Stomach (tissue), 9 donors: ENCODE results near the gene PSENEN. TPM values are rescaled to one million over a fixed set of nuclear protein-coding genes. Genes with fewer than 3 reads are reported as not detected.

Experiments
- DNase-seq, 2 donors: peaks; one replicate each; pipeline versions ENCODE4 v3.0.0 to v3.0.0-alpha.2; 2013 to 2019
- H3K27ac ChIP-seq, 5 donors: fragments of 200-600 bp in 4 of 5; sonication (generic) in 4 of 5; one replicate each; pipeline ENCODE4 v1.5.1; 2013 to 2019; ENCODE audit warnings: mild to moderate bottlenecking in 1 of 5, moderate library complexity in 1 of 5
- H3K27me3 ChIP-seq, 3 donors: fragments of 200-600 bp; sonication (generic); one replicate each; pipeline ENCODE4 v1.5.1; 2017 to 2019; ENCODE audit warnings: mixed run types in 1 of 3
- H3K36me3 ChIP-seq, 4 donors: fragments of 200-600 bp; sonication (generic); 1 replicate in 3 of 4; 2 replicates in 1 of 4; pipeline ENCODE4 v1.5.1; 2016 to 2019
- H3K4me1 ChIP-seq, 4 donors: fragments of 200-600 bp; sonication (generic); one replicate each; pipeline ENCODE4 v1.5.1; 2016 to 2019
- H3K4me3 ChIP-seq, 4 donors: fragments of 200-600 bp; sonication (generic) in 3 of 4; one replicate each; pipeline ENCODE4 v1.5.1; 2016 to 2019; ENCODE audit warnings: mild to moderate bottlenecking in 1 of 4
- H3K9me3 ChIP-seq, 4 donors: fragments of 200-600 bp; sonication (generic); one replicate each; pipeline ENCODE4 v1.5.1; 2016 to 2019
- EP300 ChIP-seq: sonication (generic); formaldehyde crosslinking; IDR thresholded peaks from one replicate; pipeline ENCODE4 v1.6.1; 2017; ENCODE audit warnings: antibody characterized with exemption
- POLR2A ChIP-seq, 4 donors: fragments of 450-650 bp; IDR thresholded peaks; one replicate each; pipeline ENCODE4 v1.6.1; 2016; ENCODE audit warnings: antibody characterized with exemption in 4 of 4, control low read depth in 2 of 4, mild to moderate bottlenecking in 1 of 4, moderate library complexity in 1 of 4
- POLR2AphosphoS5 ChIP-seq, 3 donors: sonication (generic); formaldehyde crosslinking; IDR thresholded peaks; one replicate each; pipeline ENCODE4 v1.6.1; 2016; ENCODE audit warnings: antibody characterized with exemption in 3 of 3
- WGBS, 5 donors: extraction: QIAGEN DNeasy Blood & Tissue Kit in 3 of 5; methylation state at CpG; one replicate each; pipeline versions ENCODE4 v1.1.5 to v1.1.7; 2013 to 2018; 5-methylcytosine and 5-hydroxymethylcytosine counted together
- intact Hi-C: fragments of 100-400 bp; cut with DNase I; formaldehyde crosslinking; loops from one replicate; pipeline ENCODE4 v1.15.1; 2023; ENCODE audit warnings: low total_unique reads
- polyA plus RNA-seq, 3 donors: library from polyadenylated mRNA; stranded (reverse); fragments of 200-250 nt; gene quantifications; one replicate each; pipeline ENCODE4 v1.2.3, GENCODE V29; 2013
- total RNA-seq, 5 donors: library from RNA; depleted of rRNA; stranded (reverse); fragments of >200 nt; gene quantifications; one replicate each; pipeline versions ENCODE4 v1.1.0 to v1.2.3, GENCODE V29; 2014 to 2016
- TF ChIP-seq, protein P1 (sequence below), 7 experiments: fragments of 450-650 bp in 4 of 7; fragments of 200-600 bp in 3 of 7; sonication (generic) in 3 of 7; IDR thresholded peaks; one replicate each; pipeline ENCODE4 v1.5.1; 2016 to 2019; ENCODE audit warnings: antibody characterized with exemption in 7 of 7, control low read depth in 2 of 7, mild to moderate bottlenecking in 1 of 7
- donor health status: healthy with polysubstance abuse.
- donor health status: Bipolar disorder and iron deficiency.
- donor health status: healthy.

The PSENEN gene
- total and polyA plus RNA-seq, 8 donors = 9.3 to 101 (median 50.4) TPM; not detected in 1

DNA sequence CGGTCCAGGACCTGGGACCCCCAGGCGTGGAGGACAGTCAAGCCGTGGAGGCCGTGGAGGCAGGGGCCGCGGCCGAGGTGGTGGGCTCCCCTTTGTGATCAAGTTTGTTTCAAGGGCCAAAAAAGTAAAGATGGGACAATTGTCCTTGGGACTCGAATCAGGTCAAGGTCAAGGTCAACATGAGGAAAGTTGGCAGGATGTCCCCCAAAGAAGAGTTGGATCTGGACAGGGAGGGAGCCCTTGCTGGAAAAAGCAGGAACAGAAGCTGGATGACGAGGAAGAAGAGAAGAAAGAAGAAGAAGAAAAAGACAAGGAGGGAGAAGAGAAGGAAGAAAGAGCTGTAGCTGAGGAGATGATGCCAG is 25.3 kb upstream of the PSENEN start:
- Histone ChIP-seq H3K4me3 (no peak overlapping the region), H3K9me3 (no peaks in the 10 kb centered on the region), H3K36me3 (peaks cover 46 to 58% (median 56%) of the 10 kb centered on the region in 4 donors), H3K4me1 (peaks cover 25 to 53% (median 45%) of the 10 kb centered on the region in 4 donors), H3K27me3 (no peaks in the 10 kb centered on the region), H3K27ac (no peak overlapping the region)
- WGBS, 5 donors = 88 to 94% (median 92%) methylated on average over 9 of the region's 9 CpGs
- TF ChIP-seq POLR2A (IDR thresholded peaks at IDR 0.05) (no peak), EP300 (no peak), POLR2AphosphoS5 (IDR thresholded peaks at IDR 0.05) (no peak)
- TF ChIP-seq, protein P1, sequence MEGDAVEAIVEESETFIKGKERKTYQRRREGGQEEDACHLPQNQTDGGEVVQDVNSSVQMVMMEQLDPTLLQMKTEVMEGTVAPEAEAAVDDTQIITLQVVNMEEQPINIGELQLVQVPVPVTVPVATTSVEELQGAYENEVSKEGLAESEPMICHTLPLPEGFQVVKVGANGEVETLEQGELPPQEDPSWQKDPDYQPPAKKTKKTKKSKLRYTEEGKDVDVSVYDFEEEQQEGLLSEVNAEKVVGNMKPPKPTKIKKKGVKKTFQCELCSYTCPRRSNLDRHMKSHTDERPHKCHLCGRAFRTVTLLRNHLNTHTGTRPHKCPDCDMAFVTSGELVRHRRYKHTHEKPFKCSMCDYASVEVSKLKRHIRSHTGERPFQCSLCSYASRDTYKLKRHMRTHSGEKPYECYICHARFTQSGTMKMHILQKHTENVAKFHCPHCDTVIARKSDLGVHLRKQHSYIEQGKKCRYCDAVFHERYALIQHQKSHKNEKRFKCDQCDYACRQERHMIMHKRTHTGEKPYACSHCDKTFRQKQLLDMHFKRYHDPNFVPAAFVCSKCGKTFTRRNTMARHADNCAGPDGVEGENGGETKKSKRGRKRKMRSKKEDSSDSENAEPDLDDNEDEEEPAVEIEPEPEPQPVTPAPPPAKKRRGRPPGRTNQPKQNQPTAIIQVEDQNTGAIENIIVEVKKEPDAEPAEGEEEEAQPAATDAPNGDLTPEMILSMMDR (IDR thresholded peaks at IDR 0.05) = no peak
- DNase-seq = no peak
- intact Hi-C loops = no loop called here

DNA sequence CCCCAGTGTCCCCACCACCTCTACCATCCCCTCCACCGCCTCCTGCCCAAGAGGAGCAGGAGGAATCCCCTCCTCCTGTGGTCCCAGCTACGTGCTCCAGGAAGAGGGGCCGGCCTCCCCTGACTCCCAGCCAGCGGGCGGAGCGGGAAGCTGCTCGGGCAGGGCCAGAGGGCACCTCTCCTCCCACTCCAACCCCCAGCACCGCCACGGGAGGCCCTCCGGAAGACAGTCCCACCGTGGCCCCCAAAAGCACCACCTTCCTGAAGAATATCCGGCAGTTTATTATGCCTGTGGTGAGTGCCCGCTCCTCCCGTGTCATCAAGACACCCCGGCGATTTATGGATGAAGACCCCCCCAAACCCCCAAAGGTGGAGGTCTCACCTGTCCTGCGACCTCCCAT is 24.8 kb upstream of the PSENEN start:
- DNase-seq = peak in 1 of 2 donors; percentile 7
- no peak for TF ChIP-seq POLR2A (IDR thresholded peaks at IDR 0.05)
- TF ChIP-seq, protein P1 (IDR thresholded peaks at IDR 0.05) = no peak
- TF ChIP-seq EP300 = no peak
- TF ChIP-seq POLR2AphosphoS5 (IDR thresholded peaks at IDR 0.05) = no peak
- no peaks in the 10 kb centered on the region for H3K9me3 ChIP-seq
- no peak overlapping the region for H3K27ac ChIP-seq
- H3K4me3 ChIP-seq = no peak overlapping the region
- WGBS, 5 donors = 87 to 95% (median 88%) methylated on average over 6 to 17 of the region's 17 CpGs
- intact Hi-C loops = no loop called here
- no peaks in the 10 kb centered on the region for H3K27me3 ChIP-seq
- peaks cover 22 to 48% (median 40%) of the 10 kb centered on the region in 4 donors for H3K4me1 ChIP-seq
- H3K36me3 ChIP-seq = peaks cover 51 to 63% (median 61%) of the 10 kb centered on the region in 4 donors

DNA sequence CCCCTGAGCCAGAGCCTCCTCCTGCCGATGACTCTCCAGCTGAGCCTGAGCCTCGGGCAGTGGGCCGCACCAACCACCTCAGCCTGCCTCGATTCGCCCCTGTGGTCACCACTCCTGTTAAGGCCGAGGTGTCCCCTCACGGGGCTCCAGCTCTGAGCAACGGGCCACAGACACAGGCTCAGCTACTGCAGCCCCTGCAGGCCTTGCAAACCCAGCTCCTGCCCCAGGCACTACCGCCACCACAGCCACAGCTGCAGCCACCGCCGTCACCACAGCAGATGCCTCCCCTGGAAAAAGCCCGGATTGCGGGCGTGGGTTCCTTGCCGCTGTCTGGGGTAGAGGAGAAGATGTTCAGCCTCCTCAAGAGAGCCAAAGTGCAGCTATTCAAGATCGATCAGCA is 24.1 kb upstream of the PSENEN start:
- Histone ChIP-seq H3K27me3 (no peaks in the 10 kb centered on the region), H3K4me1 (peaks cover 15 to 41% (median 32%) of the 10 kb centered on the region in 4 donors), H3K4me3 (no peak overlapping the region), H3K36me3 (peaks cover 59 to 70% (median 69%) of the 10 kb centered on the region in 4 donors), H3K9me3 (no peaks in the 10 kb centered on the region), H3K27ac (no peak overlapping the region)
- no peak for TF ChIP-seq EP300
- TF ChIP-seq POLR2AphosphoS5 (IDR thresholded peaks at IDR 0.05) = no peak
- no peak for TF ChIP-seq POLR2A (IDR thresholded peaks at IDR 0.05)
- TF ChIP-seq, protein P1 (IDR thresholded peaks at IDR 0.05) = no peak
- DNase-seq = no peak
- intact Hi-C loops = no loop called here
- 90 to 94% (median 93%) methylated on average over 11 to 16 of the region's 16 CpGs for WGBS, 5 donors

DNA sequence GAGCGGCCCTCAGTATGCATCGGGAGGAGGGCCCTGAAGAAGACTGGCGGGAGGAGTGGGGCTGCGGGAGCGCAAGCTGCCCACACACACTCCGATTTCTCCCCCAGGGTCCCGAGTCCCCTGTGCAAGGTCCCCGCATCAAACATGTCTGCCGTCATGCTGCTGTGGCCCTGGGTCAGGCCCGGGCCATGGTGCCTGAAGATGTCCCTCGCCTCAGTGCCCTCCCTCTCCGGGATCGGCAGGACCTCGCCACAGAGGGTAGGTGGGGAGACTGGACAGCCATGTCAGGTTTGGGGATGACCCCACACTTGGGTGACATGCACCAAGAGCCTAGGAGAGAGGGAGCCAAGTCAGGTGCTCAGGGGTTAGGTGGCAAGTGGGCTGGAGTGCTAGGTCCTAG is 23.0 kb upstream of the PSENEN start:
- intact Hi-C loops = no loop called here
- Histone ChIP-seq H3K27ac (no peak overlapping the region), H3K4me1 (peaks cover 12 to 40% (median 27%) of the 10 kb centered on the region in 4 donors), H3K36me3 (peaks cover 70 to 81% (median 80%) of the 10 kb centered on the region in 4 donors), H3K4me3 (no peak overlapping the region), H3K9me3 (no peaks in the 10 kb centered on the region), H3K27me3 (no peaks in the 10 kb centered on the region)
- no peak for TF ChIP-seq POLR2AphosphoS5 (IDR thresholded peaks at IDR 0.05)
- TF ChIP-seq EP300 = no peak
- TF ChIP-seq POLR2A (IDR thresholded peaks at IDR 0.05) = no peak
- TF ChIP-seq, protein P1 (IDR thresholded peaks at IDR 0.05) = no peak
- DNase-seq = no peak
- 92 to 97% (median 96%) methylated on average over 10 to 14 of the region's 14 CpGs for WGBS, 5 donors
